Testis (tissue), 2 donors: ENCODE results near the gene ZNF853.

Experiments
- CTCF ChIP-seq, 3 experiments: fragments of 450-650 bp in 2 of 3; fragments of 200-600 bp in 1 of 3; sonication (generic) in 1 of 3; IDR thresholded peaks; one replicate each; pipeline ENCODE4 v1.5.1; 2016 to 2019; ENCODE audit warnings: antibody characterized with exemption in 3 of 3, mild to moderate bottlenecking in 2 of 3, moderate library complexity in 1 of 3
- POLR2A ChIP-seq: fragments of 450-650 bp; IDR thresholded peaks from one replicate; pipeline ENCODE4 v1.6.1; 2017; ENCODE audit warnings: antibody characterized with exemption, mild to moderate bottlenecking, moderate library complexity

- no peak for TF ChIP-seq CTCF (IDR thresholded peaks at IDR 0.05)
- TF ChIP-seq POLR2A = no peak
Measured at GRCh38 chr7:6642239-6642839, 26.9 kb downstream of the ZNF853 start.
